Esophagus squamous epithelium (tissue), 4 donors: ENCODE data around the gene RAB7B.

Source experiments
- CTCF ChIP-seq, 6 experiments: fragments of 450-650 bp in 4 of 6; fragments of 200-600 bp in 2 of 6; sonication (generic) in 2 of 6; IDR thresholded peaks; one replicate each; pipeline ENCODE4 v1.5.1; 2016 to 2019; ENCODE audit warnings: antibody characterized with exemption in 6 of 6, mild to moderate bottlenecking in 4 of 6, moderate library complexity in 4 of 6
- POLR2A ChIP-seq, 4 donors: fragments of 450-650 bp; IDR thresholded peaks; one replicate each; pipeline ENCODE4 v1.6.1; 2017; ENCODE audit warnings: antibody characterized with exemption in 4 of 4, mild to moderate bottlenecking in 4 of 4, moderate library complexity in 3 of 4

- TF ChIP-seq CTCF (IDR thresholded peaks at IDR 0.05), result no peak
- no peak for TF ChIP-seq POLR2A (IDR thresholded peaks at IDR 0.05)
Measured at GRCh38 chr1:205978676-205979075, 24.5 kb downstream of the RAB7B start.
